ENCODE measurements around the gene CDC25B.

GRCh38 chr20:3797592-3798372, 1.7 kb downstream of the CDC25B start:
- TF ChIP-seq POLR2AphosphoS5 (IDR thresholded peaks at IDR 0.05; ENCODE audit: low read depth, low read length) (no peak), REST (IDR thresholded peaks at IDR 0.05; ENCODE audit: insufficient read depth in 1 of 2, low read depth in 2 of 2, low read length in 2 of 2) (no peak), SIN3A (IDR thresholded peaks at IDR 0.05; ENCODE audit: borderline replicate concordance, insufficient read depth, low read length) (no peak), TAF1 (IDR thresholded peaks at IDR 0.05; ENCODE audit: borderline replicate concordance, insufficient read depth, low read length) (no peak), FOXP2 (optimal IDR thresholded peaks at IDR 0.05; ENCODE audit: borderline replicate concordance, extremely low read depth, extremely low read length, insufficient read depth) (no peak)
